ENCODE measurements around the gene RANGRF. TPM values are rescaled to one million over a fixed set of nuclear protein-coding genes. Genes with fewer than 3 reads are reported as not detected.

RANGRF gene
- total RNA-seq, 6 experiments from 2014 or later = 4.7 to 9.5 (median 6.8) TPM

DNA sequence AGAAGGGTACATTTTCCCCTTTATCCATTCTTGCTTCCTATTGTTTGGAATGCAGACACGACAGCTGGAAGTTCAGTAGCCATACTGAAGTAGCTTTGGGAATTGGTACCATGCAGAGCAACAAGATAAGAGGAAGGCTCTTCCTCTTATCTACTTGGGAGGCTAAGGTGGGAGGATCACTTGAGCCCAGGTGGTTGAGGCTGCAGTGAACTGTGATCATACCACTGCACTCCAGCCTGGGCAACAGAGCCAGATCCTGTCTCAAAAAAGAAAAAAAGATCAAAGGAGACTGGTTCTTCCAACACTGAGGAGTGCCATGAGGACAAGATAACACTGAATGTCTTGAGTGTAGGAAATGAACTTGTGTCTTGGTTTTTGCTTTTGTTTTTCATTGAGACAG lies 16.0 kb upstream of the RANGRF start:
- H3K4me3 ChIP-seq = no peak overlapping the region
- no peaks in the 10 kb centered on the region for H3K36me3 ChIP-seq
- no peak overlapping the region for H3K27ac ChIP-seq
- 92% methylated on average over 1 of the region's 1 CpG for WGBS (ENCODE audit: insufficient coverage, low coverage, low lambda C conversion rate, missing lambda C conversion rate)
- DNase-seq = no peak
- TF ChIP-seq POLR2A (IDR thresholded peaks at IDR 0.05) = no peak
- TF ChIP-seq, protein P1, sequence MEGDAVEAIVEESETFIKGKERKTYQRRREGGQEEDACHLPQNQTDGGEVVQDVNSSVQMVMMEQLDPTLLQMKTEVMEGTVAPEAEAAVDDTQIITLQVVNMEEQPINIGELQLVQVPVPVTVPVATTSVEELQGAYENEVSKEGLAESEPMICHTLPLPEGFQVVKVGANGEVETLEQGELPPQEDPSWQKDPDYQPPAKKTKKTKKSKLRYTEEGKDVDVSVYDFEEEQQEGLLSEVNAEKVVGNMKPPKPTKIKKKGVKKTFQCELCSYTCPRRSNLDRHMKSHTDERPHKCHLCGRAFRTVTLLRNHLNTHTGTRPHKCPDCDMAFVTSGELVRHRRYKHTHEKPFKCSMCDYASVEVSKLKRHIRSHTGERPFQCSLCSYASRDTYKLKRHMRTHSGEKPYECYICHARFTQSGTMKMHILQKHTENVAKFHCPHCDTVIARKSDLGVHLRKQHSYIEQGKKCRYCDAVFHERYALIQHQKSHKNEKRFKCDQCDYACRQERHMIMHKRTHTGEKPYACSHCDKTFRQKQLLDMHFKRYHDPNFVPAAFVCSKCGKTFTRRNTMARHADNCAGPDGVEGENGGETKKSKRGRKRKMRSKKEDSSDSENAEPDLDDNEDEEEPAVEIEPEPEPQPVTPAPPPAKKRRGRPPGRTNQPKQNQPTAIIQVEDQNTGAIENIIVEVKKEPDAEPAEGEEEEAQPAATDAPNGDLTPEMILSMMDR (IDR thresholded peaks at IDR 0.05) = no peak
- peaks cover 0 to 19% (median 4%) of the 10 kb centered on the region in 4 donors for H3K4me1 ChIP-seq
- no peaks in the 10 kb centered on the region for H3K27me3 ChIP-seq
- no peaks in the 10 kb centered on the region for H3K9me3 ChIP-seq
- ATAC-seq = no peak
- intact Hi-C loops (cut with DNase I) = no loop called here

DNA sequence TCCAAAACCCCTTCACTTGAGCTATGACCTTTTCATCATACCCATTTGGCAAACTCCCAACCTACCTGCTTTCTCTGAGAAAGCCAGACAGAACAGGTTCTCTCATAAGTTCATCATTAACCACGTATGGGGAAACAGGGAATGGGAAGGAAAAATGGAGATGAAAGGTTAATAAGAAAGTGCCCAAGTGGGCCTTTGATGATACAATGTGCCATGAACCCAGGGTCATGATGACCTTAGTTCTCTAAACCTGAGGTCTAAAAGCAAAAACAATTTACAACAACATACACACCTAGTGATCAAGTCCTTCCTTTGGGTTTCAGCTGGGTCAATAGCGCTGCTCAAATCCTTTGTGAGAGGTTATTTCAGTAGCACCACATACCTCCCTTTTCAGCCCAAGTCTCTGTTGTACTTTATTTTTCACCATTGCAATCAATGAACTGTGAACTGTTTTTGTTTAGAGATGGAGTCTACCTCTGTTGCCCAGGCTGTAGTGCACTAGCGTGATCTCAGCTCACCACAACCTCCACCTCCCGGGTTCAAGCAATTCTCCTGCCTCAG lies 14.5 kb upstream of the RANGRF start:
- peaks cover 0 to 19% (median 4%) of the 10 kb centered on the region in 4 donors for H3K4me1 ChIP-seq
- intact Hi-C loops (cut with DNase I) = no loop called here
- H3K4me3 ChIP-seq = no peak overlapping the region
- ATAC-seq = peak; percentile 70 to 86 (median 84)
- H3K27ac ChIP-seq = peak overlapping the region; percentile 9 to 47 (median 39)
- no peak for DNase-seq
- no peaks in the 10 kb centered on the region for H3K36me3 ChIP-seq
- H3K27me3 ChIP-seq = no peaks in the 10 kb centered on the region
- 32% methylated on average over 4 of the region's 4 CpGs for WGBS (ENCODE audit: insufficient coverage, low coverage, low lambda C conversion rate, missing lambda C conversion rate)
- no peaks in the 10 kb centered on the region for H3K9me3 ChIP-seq
- TF ChIP-seq, protein P1 (IDR thresholded peaks at IDR 0.05) = no peak
- TF ChIP-seq POLR2A (IDR thresholded peaks at IDR 0.05) = no peak

DNA sequence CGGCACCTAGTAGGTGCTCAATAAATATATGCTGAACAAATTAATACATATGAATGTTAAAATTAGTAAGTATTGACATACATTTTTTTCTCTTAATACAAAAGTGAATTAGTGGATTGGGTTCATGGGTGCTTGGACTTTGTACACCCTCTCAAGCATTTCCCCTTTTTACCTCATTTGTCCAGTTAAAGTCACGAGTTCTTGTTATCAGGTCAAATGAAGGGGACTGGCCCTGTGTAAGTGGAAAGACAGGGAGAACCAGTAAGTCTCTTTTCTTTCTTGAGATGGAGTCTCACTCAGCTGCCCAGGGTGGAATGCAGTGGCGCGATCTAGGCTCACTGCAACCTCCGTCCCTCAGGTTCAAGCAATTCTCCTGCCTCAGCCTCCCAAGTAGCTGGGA lies 13.7 kb upstream of the RANGRF start:
- H3K9me3 ChIP-seq = no peaks in the 10 kb centered on the region
- 88% methylated on average over 5 of the region's 5 CpGs for WGBS (ENCODE audit: insufficient coverage, low coverage, low lambda C conversion rate, missing lambda C conversion rate)
- ATAC-seq (peak in 1 of 4 donors; percentile 17), DNase-seq (no peak)
- H3K4me3 ChIP-seq = no peak overlapping the region
- no peaks in the 10 kb centered on the region for H3K27me3 ChIP-seq
- intact Hi-C loops (cut with DNase I) = no loop called here
- TF ChIP-seq, protein P1 (IDR thresholded peaks at IDR 0.05) = no peak
- TF ChIP-seq POLR2A (IDR thresholded peaks at IDR 0.05) = no peak
- H3K27ac ChIP-seq = peak overlapping the region in 1 of 3 donors; percentile 47
- H3K4me1 ChIP-seq = peaks cover 0 to 19% (median 4%) of the 10 kb centered on the region in 4 donors
- H3K36me3 ChIP-seq = no peaks in the 10 kb centered on the region

DNA sequence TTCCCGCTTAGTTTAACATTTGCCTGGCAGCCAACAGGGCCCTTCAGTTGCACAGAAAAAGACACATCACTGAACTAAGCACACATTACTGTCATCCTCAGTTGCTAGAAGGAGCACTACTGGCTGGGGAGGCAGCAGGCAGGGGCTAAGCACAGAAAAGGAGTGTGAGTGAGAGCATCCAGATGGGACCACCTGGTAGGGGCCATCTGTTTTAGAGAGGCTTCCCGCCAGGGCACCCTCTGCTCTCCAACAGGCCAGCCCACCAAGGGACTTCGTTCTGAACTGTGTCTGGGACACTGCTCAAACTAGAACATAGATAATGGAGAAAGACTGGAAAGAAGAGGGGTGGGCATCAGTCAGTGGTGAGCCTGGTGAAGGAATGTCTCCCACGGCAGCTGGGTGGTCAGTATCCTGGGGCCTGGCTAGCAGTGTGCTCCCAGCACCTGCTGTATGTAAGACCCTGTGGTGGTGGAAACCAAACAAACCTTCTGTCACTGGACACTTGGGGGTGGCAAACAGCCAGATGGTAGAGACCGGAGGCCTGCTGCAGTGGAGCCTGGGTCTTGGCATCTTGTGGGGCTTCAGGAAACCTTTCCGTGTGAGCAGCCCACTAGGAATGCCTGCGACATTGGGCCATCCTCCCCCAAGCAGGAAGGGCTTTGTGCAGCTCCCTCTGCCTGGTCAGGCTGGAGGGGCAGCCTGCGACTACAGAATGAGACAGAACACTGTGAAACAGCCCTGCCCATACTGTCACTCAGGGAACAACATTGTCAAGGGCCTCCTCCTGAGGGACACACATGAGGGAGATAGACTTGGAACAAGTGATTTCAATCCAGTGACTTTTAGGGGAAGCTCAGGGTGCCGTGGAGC lies 12.8 kb upstream of the RANGRF start:
- intact Hi-C loops (cut with DNase I) = no loop called here
- H3K27me3 ChIP-seq = no peaks in the 10 kb centered on the region
- TF ChIP-seq POLR2A (IDR thresholded peaks at IDR 0.05) = no peak
- TF ChIP-seq, protein P1 (IDR thresholded peaks at IDR 0.05) = no peak
- H3K36me3 ChIP-seq = no peaks in the 10 kb centered on the region
- WGBS (ENCODE audit: insufficient coverage, low coverage, low lambda C conversion rate, missing lambda C conversion rate) = 95% methylated on average over 4 of the region's 9 CpGs
- peaks cover 0 to 19% (median 4%) of the 10 kb centered on the region in 4 donors for H3K4me1 ChIP-seq
- DNase-seq = no peak
- no peak overlapping the region for H3K4me3 ChIP-seq
- ATAC-seq = no peak
- no peaks in the 10 kb centered on the region for H3K9me3 ChIP-seq
- no peak overlapping the region for H3K27ac ChIP-seq

Data from right lobe of liver (tissue), 6 donors.